Ectodermal cell (in vitro differentiated cells): ENCODE measurements around the gene SORCS3.

ENCODE experiments used
- H3K27ac ChIP-seq: 2 replicates; pipeline ENCODE4 v1.7.0; 2013; ENCODE audit warnings: mild to moderate bottlenecking, low read depth, low read length; ENCODE audit not compliant: insufficient read depth, poor library complexity, severe bottlenecking
- H3K27me3 ChIP-seq: 2 replicates; pipeline ENCODE4 v1.7.0; 2013; ENCODE audit warnings: mild to moderate bottlenecking, low read length; ENCODE audit not compliant: insufficient read depth, control insufficient read depth, poor library complexity, severe bottlenecking
- H3K36me3 ChIP-seq: one replicate; pipeline ENCODE4 v1.7.0; 2013; ENCODE audit warnings: low read length; ENCODE audit not compliant: control insufficient read depth, insufficient read depth
- H3K4me1 ChIP-seq: one replicate; pipeline ENCODE4 v1.7.0; 2013; ENCODE audit warnings: low read length; ENCODE audit not compliant: control insufficient read depth, insufficient read depth
- H3K4me3 ChIP-seq: 2 replicates; pipeline ENCODE4 v1.7.0; 2013; ENCODE audit warnings: low read depth, low read length, control low read depth; ENCODE audit not compliant: insufficient read depth
- H3K9me3 ChIP-seq: 2 replicates; pipeline ENCODE4 v1.7.0; 2013; ENCODE audit warnings: mild to moderate bottlenecking, low read length, moderate library complexity; ENCODE audit not compliant: control insufficient read depth
- WGBS, 2 experiments: methylation state at CpG; one replicate each; pipeline ENCODE4 v1.1.7; 2013; ENCODE audit warnings: missing lambda C conversion rate in 2 of 2; 5-methylcytosine and 5-hydroxymethylcytosine counted together

Gene SORCS3

DNA sequence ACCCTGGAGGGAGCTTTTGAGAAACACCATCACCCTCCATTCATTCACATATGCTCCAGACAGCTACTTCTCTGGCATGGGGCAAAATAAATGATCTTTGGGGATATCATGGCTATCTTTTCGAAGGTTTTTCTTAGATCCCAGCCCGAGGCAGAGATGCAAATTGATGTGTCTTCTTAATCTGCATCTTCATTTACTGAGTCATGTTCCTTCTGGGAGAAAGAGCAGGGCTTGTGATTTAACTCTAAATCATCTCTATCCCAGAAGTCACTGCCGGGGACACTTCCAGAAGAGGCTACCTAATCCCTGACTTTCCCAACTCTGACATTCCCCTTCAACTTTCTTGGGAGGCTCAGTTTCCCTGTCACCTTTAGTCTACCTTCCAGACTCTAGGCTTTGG is 90.1 kb downstream of the SORCS3 start:
- H3K36me3 ChIP-seq: no peaks in the 10 kb centered on the region
- no peaks in the 10 kb centered on the region for H3K9me3 ChIP-seq
- H3K4me1 ChIP-seq: peaks cover 27% of the 10 kb centered on the region
- H3K4me3 ChIP-seq: no peak overlapping the region
- 89% methylated on average over 3 of the region's 3 CpGs for WGBS, 2 experiments
- no peaks in the 10 kb centered on the region for H3K27me3 ChIP-seq
- no peak overlapping the region for H3K27ac ChIP-seq

GRCh38 chr10:104732222-104732621 is 91.1 kb downstream of the SORCS3 start:
- 72 to 88% methylated on average over 3 of the region's 3 CpGs for WGBS, 2 experiments
- Histone ChIP-seq H3K27ac (no peak overlapping the region), H3K9me3 (no peaks in the 10 kb centered on the region), H3K36me3 (no peaks in the 10 kb centered on the region), H3K27me3 (no peaks in the 10 kb centered on the region), H3K4me1 (peaks cover 27% of the 10 kb centered on the region), H3K4me3 (no peak overlapping the region)

DNA sequence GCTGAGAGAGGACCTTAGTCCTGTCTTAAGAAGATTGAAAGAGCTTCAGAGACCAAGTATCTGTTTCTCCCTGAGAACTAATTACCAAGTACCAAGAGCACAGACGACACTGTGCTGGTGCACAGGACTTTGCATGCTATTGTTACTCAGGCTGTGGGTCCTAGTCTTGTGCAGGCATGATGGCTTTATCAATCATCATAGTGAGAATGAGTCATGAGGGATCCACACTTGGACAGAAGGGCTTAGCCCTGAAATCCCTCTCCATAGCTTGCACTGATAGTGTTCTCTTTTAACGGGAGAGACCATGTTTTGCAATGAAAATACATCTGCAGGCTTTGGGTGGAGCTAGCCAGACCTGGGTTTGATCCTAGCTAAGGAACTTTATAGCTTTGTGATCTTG is 93.3 kb downstream of the SORCS3 start:
- Histone ChIP-seq H3K4me1 (peaks cover 27% of the 10 kb centered on the region), H3K9me3 (no peaks in the 10 kb centered on the region), H3K27ac (no peak overlapping the region), H3K27me3 (no peaks in the 10 kb centered on the region), H3K4me3 (no peak overlapping the region), H3K36me3 (no peaks in the 10 kb centered on the region)
- WGBS, 2 experiments: 57 to 59% methylated on average over 2 of the region's 2 CpGs

DNA sequence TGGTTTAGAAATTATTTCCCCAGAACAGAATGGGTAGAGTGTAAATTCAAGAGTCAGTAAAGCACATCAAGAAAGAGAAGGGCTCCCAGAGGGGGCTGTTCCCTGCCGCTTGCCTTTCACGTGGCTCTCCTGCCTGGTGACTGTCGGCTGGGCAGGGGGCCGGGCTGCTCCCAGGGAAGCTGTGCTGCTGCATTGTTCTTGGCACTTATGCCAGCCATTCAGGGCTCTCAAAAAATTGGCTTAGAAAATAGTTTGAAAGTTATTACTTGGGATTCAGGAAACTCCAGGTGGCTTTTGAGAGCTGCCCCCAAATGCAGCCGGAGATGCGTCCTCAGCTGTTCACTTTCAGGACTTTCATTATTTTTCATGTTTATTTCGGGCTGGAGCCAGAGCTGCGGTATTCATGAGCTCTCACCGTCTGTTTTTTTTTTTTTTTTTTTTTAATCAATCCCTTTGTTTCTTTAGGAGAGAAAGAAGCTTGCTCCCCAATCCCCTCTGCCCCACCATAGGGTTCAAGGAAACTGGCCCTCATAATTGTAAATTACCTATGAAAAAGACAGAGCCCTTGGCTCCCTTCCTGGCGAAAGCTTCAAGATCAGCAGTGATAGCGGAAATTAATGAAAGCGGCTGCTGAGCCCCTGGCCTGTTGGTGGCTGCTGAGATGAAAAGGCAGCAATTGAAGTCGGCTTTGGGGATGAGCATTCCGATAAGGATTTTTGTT is 94.1 kb downstream of the SORCS3 start:
- Histone ChIP-seq H3K4me3 (no peak overlapping the region), H3K27me3 (no peaks in the 10 kb centered on the region), H3K4me1 (peaks cover 27% of the 10 kb centered on the region), H3K9me3 (no peaks in the 10 kb centered on the region), H3K36me3 (no peaks in the 10 kb centered on the region), H3K27ac (peak overlapping the region; percentile 66)
- 17% methylated on average over 11 to 12 of the region's 14 CpGs for WGBS, 2 experiments

DNA sequence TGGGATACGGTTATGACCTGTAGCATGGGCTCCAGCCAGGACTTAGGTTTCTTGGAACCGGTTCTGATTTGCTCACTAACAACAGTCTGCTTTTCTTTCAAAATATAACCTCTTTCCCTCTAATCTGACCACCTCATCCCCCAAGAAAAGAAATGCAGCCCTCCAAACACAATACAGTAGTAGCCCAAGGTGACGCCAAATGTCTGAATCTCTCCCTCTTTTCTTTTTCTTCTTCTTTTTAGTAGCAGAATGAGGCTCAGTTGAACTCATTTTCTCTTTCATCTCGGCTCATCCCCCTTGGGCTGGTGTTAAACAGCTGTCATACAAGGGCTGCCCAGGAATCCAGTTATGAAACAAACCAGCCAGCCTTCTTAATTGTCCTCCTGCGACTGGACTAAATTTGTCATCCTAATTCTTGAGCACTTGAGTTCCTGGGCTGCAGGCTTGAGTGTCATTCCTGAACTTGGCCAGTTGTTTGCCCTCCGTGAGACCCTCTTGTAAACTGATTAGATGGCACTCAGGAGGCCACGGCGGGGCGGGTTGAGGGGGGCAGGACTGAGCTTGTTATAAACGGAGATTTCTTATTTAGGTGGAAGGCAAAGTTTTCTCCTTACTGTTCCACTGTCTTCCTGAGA is 94.8 kb downstream of the SORCS3 start:
- WGBS, 2 experiments: 61 to 62% methylated on average over 9 of the region's 10 CpGs
- H3K9me3 ChIP-seq: no peaks in the 10 kb centered on the region
- H3K4me1 ChIP-seq: peaks cover 27% of the 10 kb centered on the region
- H3K27ac ChIP-seq: peak overlapping the region; percentile 66
- H3K4me3 ChIP-seq: no peak overlapping the region
- no peaks in the 10 kb centered on the region for H3K36me3 ChIP-seq
- no peaks in the 10 kb centered on the region for H3K27me3 ChIP-seq

DNA sequence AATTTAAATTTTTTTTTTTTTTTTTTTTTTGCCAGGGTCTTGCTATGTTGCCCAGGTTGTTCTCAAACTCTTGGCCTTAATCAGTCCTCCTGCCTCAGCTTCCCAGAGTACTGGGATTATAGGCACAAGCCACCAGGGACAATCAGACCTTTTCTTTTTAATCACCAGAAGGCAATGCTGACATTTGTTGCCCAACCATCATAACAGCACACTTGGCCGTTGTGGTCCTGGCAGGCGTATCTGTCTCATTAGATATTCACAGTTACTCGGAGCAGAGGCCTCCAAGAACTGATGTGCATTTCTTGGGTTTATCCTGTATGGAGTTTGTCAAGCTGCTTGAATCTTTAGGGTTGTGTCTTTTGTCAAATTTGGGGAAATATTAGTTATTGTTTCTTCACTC is 100.0 kb downstream of the SORCS3 start:
- no peak overlapping the region for H3K27ac ChIP-seq
- peaks cover 4% of the 10 kb centered on the region for H3K4me1 ChIP-seq
- H3K27me3 ChIP-seq: no peaks in the 10 kb centered on the region
- no peaks in the 10 kb centered on the region for H3K36me3 ChIP-seq
- WGBS, 2 experiments: 98 to 100% methylated on average over 3 of the region's 3 CpGs
- H3K4me3 ChIP-seq: no peak overlapping the region
- no peaks in the 10 kb centered on the region for H3K9me3 ChIP-seq

- no peak overlapping the region for H3K27ac ChIP-seq
- H3K36me3 ChIP-seq: no peaks in the 10 kb centered on the region
- no peaks in the 10 kb centered on the region for H3K27me3 ChIP-seq
- WGBS, 2 experiments: 71 to 82% methylated on average over 1 of the region's 1 CpG
- H3K4me1 ChIP-seq: peaks cover 3% of the 10 kb centered on the region
- no peaks in the 10 kb centered on the region for H3K9me3 ChIP-seq
- no peak overlapping the region for H3K4me3 ChIP-seq
These were observed 103.0 kb downstream of the SORCS3 start for GRCh38 chr10:104744052-104744451.

DNA sequence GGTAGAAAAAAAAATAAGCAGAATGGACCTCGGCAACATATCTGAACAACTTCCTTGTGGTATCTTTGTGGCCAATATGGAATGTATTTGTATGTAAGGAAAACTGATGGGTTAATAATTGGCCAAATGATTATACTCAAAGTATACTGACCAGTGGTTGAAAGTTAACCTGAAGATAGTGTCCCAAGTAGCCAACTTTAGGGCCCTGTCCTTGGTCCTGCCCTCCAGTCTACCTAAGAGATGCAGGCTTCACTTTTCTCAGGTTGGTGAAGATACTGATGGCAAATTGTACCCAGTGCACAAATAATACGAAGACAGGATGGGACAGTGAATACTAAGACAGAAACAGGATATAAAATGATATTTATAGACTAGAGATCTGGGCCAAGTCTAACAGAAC is 109.2 kb downstream of the SORCS3 start:
- no peak overlapping the region for H3K4me3 ChIP-seq
- 78 to 90% methylated on average over 2 of the region's 2 CpGs for WGBS, 2 experiments
- no peaks in the 10 kb centered on the region for H3K9me3 ChIP-seq
- no peaks in the 10 kb centered on the region for H3K36me3 ChIP-seq
- H3K27ac ChIP-seq: no peak overlapping the region
- no peaks in the 10 kb centered on the region for H3K4me1 ChIP-seq
- H3K27me3 ChIP-seq: no peaks in the 10 kb centered on the region

DNA sequence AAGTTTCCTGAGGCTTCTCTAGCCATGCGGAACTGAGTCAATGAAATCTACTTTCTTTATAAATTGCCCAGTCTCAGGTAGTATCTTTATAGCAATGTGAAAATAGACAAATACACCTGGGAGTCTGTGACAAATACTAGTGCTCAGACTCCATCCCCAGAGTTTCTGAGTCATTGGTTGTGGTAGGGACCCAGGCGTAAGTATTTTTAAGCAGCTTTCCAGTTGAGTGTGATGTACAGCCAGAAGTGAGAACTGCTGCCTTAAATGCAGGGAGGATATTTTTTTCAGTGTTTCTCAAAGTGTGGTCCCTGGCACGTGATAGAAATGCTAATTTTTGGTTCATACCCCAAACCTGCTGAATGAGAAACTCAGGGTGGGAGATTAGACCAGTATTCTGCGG is 121.7 kb downstream of the SORCS3 start:
- 84 to 90% methylated on average over 4 of the region's 4 CpGs for WGBS, 2 experiments
- no peaks in the 10 kb centered on the region for H3K27me3 ChIP-seq
- H3K4me3 ChIP-seq: no peak overlapping the region
- H3K36me3 ChIP-seq: no peaks in the 10 kb centered on the region
- H3K4me1 ChIP-seq: no peaks in the 10 kb centered on the region
- no peaks in the 10 kb centered on the region for H3K9me3 ChIP-seq
- H3K27ac ChIP-seq: no peak overlapping the region

DNA sequence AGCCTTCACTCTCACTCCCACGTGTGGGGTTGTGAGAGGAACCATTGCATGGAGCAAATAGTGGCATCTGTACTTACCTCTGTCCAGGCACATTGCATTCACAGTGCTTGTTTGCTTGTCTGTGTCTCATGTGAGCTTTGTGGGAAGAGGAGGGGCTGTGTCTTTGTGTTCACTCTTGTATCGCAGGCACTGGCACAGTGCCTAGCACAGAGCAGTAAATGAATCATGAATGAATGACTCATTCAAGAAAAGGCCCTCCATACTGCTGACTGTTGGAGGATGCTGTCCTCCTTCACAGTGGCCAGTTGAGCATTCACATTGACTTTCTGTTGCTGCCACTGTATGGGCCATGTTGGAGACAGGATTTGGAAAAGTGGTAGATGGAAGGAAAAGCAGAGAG is 125.3 kb downstream of the SORCS3 start:
- Histone ChIP-seq H3K27me3 (no peaks in the 10 kb centered on the region), H3K27ac (no peak overlapping the region), H3K4me3 (no peak overlapping the region), H3K4me1 (no peaks in the 10 kb centered on the region), H3K9me3 (no peaks in the 10 kb centered on the region), H3K36me3 (no peaks in the 10 kb centered on the region)
- 44 to 49% methylated on average over 2 of the region's 2 CpGs for WGBS, 2 experiments
